Measurements from ENCODE around the gene AHSG. TPM values are rescaled to one million over a fixed set of nuclear protein-coding genes. Genes with fewer than 3 reads are reported as not detected.

Gene AHSG
- total RNA-seq, 1 donor from 2014 or later: not detected

DNA sequence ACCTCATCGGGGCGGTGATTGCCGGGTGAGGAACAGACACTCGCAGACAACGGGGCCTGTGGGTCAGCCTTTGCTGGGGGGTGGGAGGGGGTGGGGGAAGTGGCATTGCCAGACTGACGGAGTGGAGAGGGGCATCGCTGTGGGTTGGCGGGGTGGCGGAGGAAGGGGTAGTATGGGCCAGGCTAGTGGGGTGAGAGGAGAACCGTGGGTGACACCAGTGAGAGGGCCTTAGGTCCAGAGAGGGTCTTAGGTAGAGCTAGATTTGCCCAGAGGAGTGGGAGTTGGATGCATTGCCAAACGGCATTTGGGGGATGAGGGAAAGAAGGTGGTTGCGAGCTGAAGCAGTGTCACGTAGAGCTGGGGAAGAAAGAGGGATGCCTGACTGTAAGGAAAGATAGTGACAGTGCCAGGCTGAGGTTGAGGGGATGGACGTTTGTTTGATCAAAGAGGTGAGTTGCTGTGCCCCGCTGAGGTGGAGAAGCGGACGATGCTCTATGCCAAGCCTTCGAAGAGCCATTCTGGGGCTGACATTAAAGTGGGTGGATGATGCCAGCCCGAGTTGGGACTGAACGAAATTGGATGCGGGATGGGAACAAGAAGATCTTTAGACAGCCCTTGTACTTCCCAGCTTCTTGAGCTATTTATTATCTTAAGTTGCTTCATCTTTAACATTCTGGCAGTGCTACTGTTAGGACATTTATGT lies 41.8 kb upstream of the AHSG start:
- Mint-ChIP-seq H3K4me1 (ENCODE audit: low read depth, unreplicated experiment) (peaks cover 10% of the 10 kb centered on the region), H3K36me3 (ENCODE audit: low read depth, unreplicated experiment) (no peaks in the 10 kb centered on the region)
- no peak for FAIRE-seq

DNA sequence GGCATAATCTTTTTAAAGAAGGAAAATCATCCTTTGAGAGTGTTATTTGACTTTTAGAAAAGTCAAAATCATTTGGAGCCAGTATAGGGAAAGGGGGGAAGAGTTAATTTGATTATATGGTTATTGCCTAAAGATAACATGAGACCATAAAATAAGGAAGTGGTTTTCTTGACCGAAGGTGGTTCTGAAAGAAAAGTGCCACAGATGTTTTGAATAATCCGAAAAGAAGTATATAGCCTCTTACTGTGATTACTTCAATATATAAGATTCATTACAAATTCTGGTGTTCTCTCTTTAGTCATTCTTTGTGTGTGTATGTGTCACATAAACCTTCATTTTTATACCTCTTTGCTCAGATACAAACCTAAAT lies 41.2 kb upstream of the AHSG start:
- Histone ChIP-seq H2AFZ (ENCODE audit: low read depth, low read length) (no peak overlapping the region), H3K9me3 (ENCODE audit: insufficient read depth, low read depth, low read length) (no peaks in the 10 kb centered on the region), H3K27me3 (ENCODE audit: insufficient read depth, low read length) (no peaks in the 10 kb centered on the region), H3K27ac (ENCODE audit: low read depth, low read length) (no peak overlapping the region), H3K36me3 (ENCODE audit: insufficient read depth, low read length) (peaks cover 34% of the 10 kb centered on the region), H4K20me1 (ENCODE audit: insufficient read depth, low read length) (peaks cover 11% of the 10 kb centered on the region), H3K4me2 (ENCODE audit: low read length) (peak overlapping the region; percentile 97), H3K4me1 (ENCODE audit: insufficient read depth, low read length) (peaks cover 19% of the 10 kb centered on the region), H3K9ac (ENCODE audit: low read length) (peak overlapping the region; percentile 97), H3K79me2 (ENCODE audit: insufficient read depth, low read length) (peaks cover 38% of the 10 kb centered on the region), H3K4me3 (ENCODE audit: insufficient read depth, low read depth, low read length) (peak overlapping the region; percentile 88)
- Mint-ChIP-seq H3K9me3 (ENCODE audit: unreplicated experiment) (no peaks in the 10 kb centered on the region), H3K27ac (ENCODE audit: unreplicated experiment) (peak overlapping the region; percentile 75), H3K4me3 (ENCODE audit: unreplicated experiment) (peak overlapping the region; percentile 96), H3K27me3 (ENCODE audit: low read depth, unreplicated experiment) (no peaks in the 10 kb centered on the region), H3K4me1 (ENCODE audit: low read depth, unreplicated experiment) (peaks cover 7% of the 10 kb centered on the region), H3K36me3 (ENCODE audit: low read depth, unreplicated experiment) (no peaks in the 10 kb centered on the region)
- TF ChIP-seq, protein P1, sequence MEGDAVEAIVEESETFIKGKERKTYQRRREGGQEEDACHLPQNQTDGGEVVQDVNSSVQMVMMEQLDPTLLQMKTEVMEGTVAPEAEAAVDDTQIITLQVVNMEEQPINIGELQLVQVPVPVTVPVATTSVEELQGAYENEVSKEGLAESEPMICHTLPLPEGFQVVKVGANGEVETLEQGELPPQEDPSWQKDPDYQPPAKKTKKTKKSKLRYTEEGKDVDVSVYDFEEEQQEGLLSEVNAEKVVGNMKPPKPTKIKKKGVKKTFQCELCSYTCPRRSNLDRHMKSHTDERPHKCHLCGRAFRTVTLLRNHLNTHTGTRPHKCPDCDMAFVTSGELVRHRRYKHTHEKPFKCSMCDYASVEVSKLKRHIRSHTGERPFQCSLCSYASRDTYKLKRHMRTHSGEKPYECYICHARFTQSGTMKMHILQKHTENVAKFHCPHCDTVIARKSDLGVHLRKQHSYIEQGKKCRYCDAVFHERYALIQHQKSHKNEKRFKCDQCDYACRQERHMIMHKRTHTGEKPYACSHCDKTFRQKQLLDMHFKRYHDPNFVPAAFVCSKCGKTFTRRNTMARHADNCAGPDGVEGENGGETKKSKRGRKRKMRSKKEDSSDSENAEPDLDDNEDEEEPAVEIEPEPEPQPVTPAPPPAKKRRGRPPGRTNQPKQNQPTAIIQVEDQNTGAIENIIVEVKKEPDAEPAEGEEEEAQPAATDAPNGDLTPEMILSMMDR (IDR thresholded peaks at IDR 0.05; ENCODE audit: insufficient read depth, low read depth, low read length): no peak
- no peak for TF ChIP-seq EZH2 (IDR thresholded peaks at IDR 0.05; ENCODE audit: insufficient read depth, low read length)
- FAIRE-seq: no peak
- DNase-seq (ENCODE audit: low read depth): no peak

More for the DNA sequence above, 41.8 kb upstream of the AHSG start:
- Histone ChIP-seq H3K9ac (ENCODE audit: low read length) (peak overlapping the region; percentile 97), H3K4me2 (ENCODE audit: low read length) (peak overlapping the region; percentile 97), H3K9me3 (ENCODE audit: insufficient read depth, low read depth, low read length) (no peaks in the 10 kb centered on the region), H4K20me1 (ENCODE audit: insufficient read depth, low read length) (peaks cover 10% of the 10 kb centered on the region), H3K27me3 (ENCODE audit: insufficient read depth, low read length) (no peaks in the 10 kb centered on the region), H3K36me3 (ENCODE audit: insufficient read depth, low read length) (peaks cover 28% of the 10 kb centered on the region), H2AFZ (ENCODE audit: low read depth, low read length) (peak overlapping the region; percentile 86), H3K4me3 (ENCODE audit: insufficient read depth, low read depth, low read length) (peak overlapping the region; percentile 88), H3K27ac (ENCODE audit: low read depth, low read length) (peak overlapping the region; percentile 92), H3K79me2 (ENCODE audit: insufficient read depth, low read length) (peaks cover 43% of the 10 kb centered on the region), H3K4me1 (ENCODE audit: insufficient read depth, low read length) (peaks cover 24% of the 10 kb centered on the region)
- peak overlapping the region; percentile 75 for H3K27ac Mint-ChIP-seq (ENCODE audit: unreplicated experiment)
- H3K4me3 Mint-ChIP-seq (ENCODE audit: unreplicated experiment): peak overlapping the region; percentile 96
- TF ChIP-seq EZH2 (IDR thresholded peaks at IDR 0.05; ENCODE audit: insufficient read depth, low read length): no peak
- TF ChIP-seq, protein P1 (IDR thresholded peaks at IDR 0.05; ENCODE audit: insufficient read depth, low read depth, low read length): no peak
- no peaks in the 10 kb centered on the region for H3K27me3 Mint-ChIP-seq (ENCODE audit: low read depth, unreplicated experiment)
- no peak for DNase-seq (ENCODE audit: low read depth)
- H3K9me3 Mint-ChIP-seq (ENCODE audit: unreplicated experiment): no peaks in the 10 kb centered on the region

DNA sequence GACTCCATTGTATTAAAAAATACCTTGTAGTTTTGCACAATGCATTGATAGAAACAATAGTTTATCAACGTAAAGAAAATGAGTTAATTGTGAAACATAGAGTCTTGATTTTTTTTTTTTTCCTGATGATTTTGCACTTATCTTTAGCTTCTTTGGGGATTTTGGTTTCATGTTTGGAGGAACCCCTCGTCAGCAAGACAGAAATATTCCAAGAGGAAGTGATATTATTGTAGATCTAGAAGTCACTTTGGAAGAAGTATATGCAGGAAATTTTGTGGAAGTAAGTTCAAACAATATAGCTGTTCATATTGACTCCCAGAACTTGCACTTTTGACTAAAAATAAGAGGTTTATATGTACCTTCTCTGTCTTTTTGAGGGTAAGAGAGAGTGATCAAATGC lies 35.3 kb upstream of the AHSG start:
- DNase-seq (ENCODE audit: low read depth) (no peak), FAIRE-seq (no peak)
- no peak overlapping the region for H3K4me3 ChIP-seq (ENCODE audit: insufficient read depth, low read depth, low read length)
- Mint-ChIP-seq H3K36me3 (ENCODE audit: low read depth, unreplicated experiment) (peaks cover 2% of the 10 kb centered on the region), H3K9me3 (ENCODE audit: unreplicated experiment) (no peaks in the 10 kb centered on the region), H3K27me3 (ENCODE audit: low read depth, unreplicated experiment) (no peaks in the 10 kb centered on the region), H3K27ac (ENCODE audit: unreplicated experiment) (no peak overlapping the region), H3K4me3 (ENCODE audit: unreplicated experiment) (no peak overlapping the region), H3K4me1 (ENCODE audit: low read depth, unreplicated experiment) (no peaks in the 10 kb centered on the region)
- H3K4me2 ChIP-seq (ENCODE audit: low read length): no peak overlapping the region
- no peaks in the 10 kb centered on the region for H3K9me3 ChIP-seq (ENCODE audit: insufficient read depth, low read depth, low read length)
- peaks cover 17% of the 10 kb centered on the region for H4K20me1 ChIP-seq (ENCODE audit: insufficient read depth, low read length)
- H3K79me2 ChIP-seq (ENCODE audit: insufficient read depth, low read length): peaks cover 13% of the 10 kb centered on the region
- H3K27me3 ChIP-seq (ENCODE audit: insufficient read depth, low read length): no peaks in the 10 kb centered on the region
- TF ChIP-seq EZH2 (IDR thresholded peaks at IDR 0.05; ENCODE audit: insufficient read depth, low read length): no peak
- TF ChIP-seq, protein P1 (IDR thresholded peaks at IDR 0.05; ENCODE audit: insufficient read depth, low read depth, low read length): no peak
- no peak overlapping the region for H3K9ac ChIP-seq (ENCODE audit: low read length)
- no peak overlapping the region for H2AFZ ChIP-seq (ENCODE audit: low read depth, low read length)
- H3K36me3 ChIP-seq (ENCODE audit: insufficient read depth, low read length): peaks cover 68% of the 10 kb centered on the region
- H3K27ac ChIP-seq (ENCODE audit: low read depth, low read length): no peak overlapping the region
- H3K4me1 ChIP-seq (ENCODE audit: insufficient read depth, low read length): no peaks in the 10 kb centered on the region

All from astrocyte (in vitro differentiated cells and primary cell).